Ovary (tissue), 9 donors: ENCODE results near the gene CD38. TPM values are rescaled to one million over a fixed set of nuclear protein-coding genes. Genes with fewer than 3 reads are reported as not detected.

ENCODE experiments used
- DNase-seq, 5 donors: peaks; one replicate each; pipeline ENCODE4 v3.0.0-alpha.2; 2019 to 2020
- H3K27ac ChIP-seq, 2 donors: fragments of 200-600 bp; one replicate each; pipeline versions ENCODE4 v1.5.1 to v1.8.0; 2019 to 2022
- H3K27me3 ChIP-seq: fragments of 200-600 bp; one replicate; pipeline ENCODE4 v1.8.0; 2022
- H3K36me3 ChIP-seq: fragments of 200-600 bp; sonication (generic); one replicate; pipeline ENCODE4 v1.5.1; 2019
- H3K4me1 ChIP-seq: one replicate; pipeline ENCODE4 v1.8.1; 2013; ENCODE audit warnings: mild to moderate bottlenecking, moderate library complexity; ENCODE audit not compliant: insufficient read depth
- H3K4me3 ChIP-seq: fragments of 200-600 bp; sonication (generic); one replicate; pipeline ENCODE4 v1.5.1; 2017
- H3K9me3 ChIP-seq, 2 donors: fragments of 200-600 bp in 1 of 2; sonication (generic) in 1 of 2; one replicate each; pipeline versions ENCODE4 v1.5.1 to v1.8.1; 2013 to 2019; ENCODE audit warnings: mild to moderate bottlenecking in 1 of 2, moderate library complexity in 1 of 2
- EP300 ChIP-seq: sonication (generic); formaldehyde crosslinking; IDR thresholded peaks from one replicate; pipeline ENCODE4 v1.6.1; 2017; ENCODE audit warnings: antibody characterized with exemption
- POLR2A ChIP-seq: fragments of 450-650 bp; IDR thresholded peaks from one replicate; pipeline ENCODE4 v1.6.1; 2017; ENCODE audit warnings: antibody characterized with exemption, mild to moderate bottlenecking, moderate library complexity
- WGBS, 3 donors: extraction: QIAGEN DNeasy Blood & Tissue Kit in 1 of 3; methylation state at CpG; one replicate each; pipeline versions ENCODE4 v1.1.5 to v1.1.7; 2013 to 2017; 5-methylcytosine and 5-hydroxymethylcytosine counted together
- intact Hi-C, 4 donors: fragments of 100-400 bp; cut with DNase I; formaldehyde crosslinking; loops; one replicate each; pipeline versions ENCODE4 v1.11.0 to v1.15.1; 2022 to 2023
- polyA plus RNA-seq, 2 donors: library from polyadenylated mRNA; stranded (reverse); fragments of 200-250 nt in 1 of 2; fragments of 350-450 nt in 1 of 2; fragmentation: Illumina TruSeq in 1 of 2; extraction: RNeasy Lipid Tissue Mini Kit (QIAGEN cat#74804) in 1 of 2; gene quantifications; one replicate each; pipeline ENCODE4 v1.2.3, GENCODE V29; 2013 to 2014
- total RNA-seq, 7 donors: library from RNA; depleted of rRNA in 2 of 7; stranded (reverse); fragments of >200 nt in 2 of 7; fragmentation: NEBNext Ultra II Directional in 3 of 7; extraction: Animal tissue kit (Norgen Biotek cat#: 25700) in 3 of 7; gene quantifications; one replicate each; pipeline versions ENCODE4 v1.1.0 to v1.2.4, GENCODE V29; 2016 to 2023
- TF ChIP-seq, protein P1 (sequence below), 3 donors: fragments of 450-650 bp in 2 of 3; fragments of 200-600 bp in 1 of 3; IDR thresholded peaks; one replicate each; pipeline versions ENCODE4 v1.5.1 to v1.8.0; 2016 to 2022; ENCODE audit warnings: antibody characterized with exemption in 3 of 3, mild to moderate bottlenecking in 1 of 3
- donor health status: DM: no; HTN: no; CAD: no; lungs with moderate emphysema.
- donor health status: DM: no; HTN: no; CAD: no.
- donor health status: Bipolar disorder and iron deficiency.
- donor health status: DM: yes; HTN: yes; CAD: no.
- donor health status: DM: no; HTN: no; CAD: no.
- donor health status: DM: yes; HTN: yes; CAD: no.

CD38 gene
- total and polyA plus RNA-seq, 9 donors, result 0.23 to 9.5 (median 0.97) TPM

DNA sequence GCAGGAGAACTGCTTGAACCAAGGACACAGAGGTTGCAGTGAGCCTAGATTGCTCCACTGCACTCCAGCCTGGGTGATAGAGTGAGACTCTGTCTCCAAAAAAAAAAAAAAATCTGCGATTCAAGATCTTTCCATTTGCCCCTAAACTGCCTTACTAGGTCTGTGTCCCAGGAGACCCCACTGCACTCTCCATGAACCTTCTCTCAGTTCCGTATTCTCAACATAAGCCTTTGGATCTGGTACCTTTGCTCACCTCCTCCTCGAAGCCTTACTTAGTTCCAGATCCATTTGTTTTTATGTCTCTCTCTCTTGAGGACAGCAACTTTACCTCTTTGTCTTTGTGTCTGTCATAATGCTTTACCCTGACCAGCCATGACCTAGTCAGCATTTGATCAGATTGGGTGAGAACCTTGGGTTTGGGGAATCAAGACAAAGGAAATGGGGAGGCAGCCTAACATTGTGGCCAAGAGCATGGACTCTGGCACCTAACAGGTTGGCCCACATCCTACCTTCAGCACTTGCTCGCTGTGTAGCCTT, 41.5 kb upstream of the CD38 start:
- WGBS, 3 donors, result 72 to 83% (median 73%) methylated on average over 4 of the region's 4 CpGs
- intact Hi-C loops, result no loop called here
- H3K9me3 ChIP-seq, result no peaks in the 10 kb centered on the region

DNA sequence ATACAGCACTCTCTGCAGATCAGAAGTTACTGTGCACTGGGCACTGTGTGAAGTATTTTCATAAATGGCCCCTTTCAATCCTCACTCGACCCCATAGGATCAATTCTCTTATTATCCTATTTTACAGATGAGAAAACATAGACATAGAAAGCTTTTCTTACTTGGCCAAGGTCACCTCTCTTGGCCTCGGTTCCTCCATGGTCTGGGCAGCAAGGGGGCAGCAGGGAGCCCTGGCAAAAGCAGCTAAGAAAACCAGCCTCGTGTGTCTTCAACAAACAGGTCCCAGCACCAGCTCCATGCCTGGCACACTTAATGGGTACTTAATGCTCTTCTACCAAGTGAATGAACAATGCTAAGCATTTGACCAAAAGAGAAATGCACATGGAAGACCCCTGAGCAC, 40.9 kb upstream of the CD38 start:
- TF ChIP-seq, protein P1, sequence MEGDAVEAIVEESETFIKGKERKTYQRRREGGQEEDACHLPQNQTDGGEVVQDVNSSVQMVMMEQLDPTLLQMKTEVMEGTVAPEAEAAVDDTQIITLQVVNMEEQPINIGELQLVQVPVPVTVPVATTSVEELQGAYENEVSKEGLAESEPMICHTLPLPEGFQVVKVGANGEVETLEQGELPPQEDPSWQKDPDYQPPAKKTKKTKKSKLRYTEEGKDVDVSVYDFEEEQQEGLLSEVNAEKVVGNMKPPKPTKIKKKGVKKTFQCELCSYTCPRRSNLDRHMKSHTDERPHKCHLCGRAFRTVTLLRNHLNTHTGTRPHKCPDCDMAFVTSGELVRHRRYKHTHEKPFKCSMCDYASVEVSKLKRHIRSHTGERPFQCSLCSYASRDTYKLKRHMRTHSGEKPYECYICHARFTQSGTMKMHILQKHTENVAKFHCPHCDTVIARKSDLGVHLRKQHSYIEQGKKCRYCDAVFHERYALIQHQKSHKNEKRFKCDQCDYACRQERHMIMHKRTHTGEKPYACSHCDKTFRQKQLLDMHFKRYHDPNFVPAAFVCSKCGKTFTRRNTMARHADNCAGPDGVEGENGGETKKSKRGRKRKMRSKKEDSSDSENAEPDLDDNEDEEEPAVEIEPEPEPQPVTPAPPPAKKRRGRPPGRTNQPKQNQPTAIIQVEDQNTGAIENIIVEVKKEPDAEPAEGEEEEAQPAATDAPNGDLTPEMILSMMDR (IDR thresholded peaks at IDR 0.05), result no peak
- TF ChIP-seq EP300 (no peak), POLR2A (no peak)
- intact Hi-C loops, result no loop called here
- Histone ChIP-seq H3K27ac (no peak overlapping the region), H3K36me3 (no peaks in the 10 kb centered on the region), H3K27me3 (no peaks in the 10 kb centered on the region), H3K4me1 (no peaks in the 10 kb centered on the region), H3K4me3 (no peak overlapping the region), H3K9me3 (no peaks in the 10 kb centered on the region)
- 63 to 71% (median 67%) methylated on average over 3 of the region's 3 CpGs for WGBS, 3 donors
- DNase-seq, result no peak

More for the DNA sequence above, 41.5 kb upstream of the CD38 start:
- Histone ChIP-seq H3K27me3 (no peaks in the 10 kb centered on the region), H3K4me1 (no peaks in the 10 kb centered on the region), H3K4me3 (no peak overlapping the region), H3K27ac (no peak overlapping the region), H3K36me3 (no peaks in the 10 kb centered on the region)
- no peak for DNase-seq
- no peak for TF ChIP-seq POLR2A
- TF ChIP-seq EP300, result no peak
- TF ChIP-seq, protein P1 (IDR thresholded peaks at IDR 0.05), result no peak

DNA sequence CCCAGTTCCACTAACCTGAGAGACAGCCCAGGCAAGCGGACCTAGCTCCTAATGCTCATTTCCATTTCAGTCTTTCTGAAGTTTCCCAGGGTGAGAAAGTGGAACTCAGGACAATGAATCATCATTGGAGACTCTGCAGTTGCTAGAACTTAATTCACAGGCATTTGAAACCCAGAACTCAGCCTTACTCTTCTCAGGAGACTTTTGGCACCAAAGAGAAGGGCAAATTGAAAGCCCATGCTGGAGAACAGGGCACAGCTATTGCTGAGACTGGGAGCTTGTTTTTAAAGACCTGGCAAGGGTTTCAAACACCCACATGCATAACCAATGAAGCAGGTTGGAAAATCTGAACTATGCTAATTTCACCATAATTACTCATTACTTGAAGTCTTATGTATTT, 39.3 kb upstream of the CD38 start:
- TF ChIP-seq, protein P1 (IDR thresholded peaks at IDR 0.05), result no peak
- no peak for TF ChIP-seq EP300
- no peak for TF ChIP-seq POLR2A
- Histone ChIP-seq H3K27ac (no peak overlapping the region), H3K4me3 (no peak overlapping the region), H3K27me3 (no peaks in the 10 kb centered on the region), H3K4me1 (no peaks in the 10 kb centered on the region), H3K36me3 (no peaks in the 10 kb centered on the region), H3K9me3 (no peaks in the 10 kb centered on the region)
- WGBS, 3 donors, result 83 to 93% (median 90%) methylated on average over 1 of the region's 1 CpG
- intact Hi-C loops, result no loop called here
- DNase-seq, result no peak

DNA sequence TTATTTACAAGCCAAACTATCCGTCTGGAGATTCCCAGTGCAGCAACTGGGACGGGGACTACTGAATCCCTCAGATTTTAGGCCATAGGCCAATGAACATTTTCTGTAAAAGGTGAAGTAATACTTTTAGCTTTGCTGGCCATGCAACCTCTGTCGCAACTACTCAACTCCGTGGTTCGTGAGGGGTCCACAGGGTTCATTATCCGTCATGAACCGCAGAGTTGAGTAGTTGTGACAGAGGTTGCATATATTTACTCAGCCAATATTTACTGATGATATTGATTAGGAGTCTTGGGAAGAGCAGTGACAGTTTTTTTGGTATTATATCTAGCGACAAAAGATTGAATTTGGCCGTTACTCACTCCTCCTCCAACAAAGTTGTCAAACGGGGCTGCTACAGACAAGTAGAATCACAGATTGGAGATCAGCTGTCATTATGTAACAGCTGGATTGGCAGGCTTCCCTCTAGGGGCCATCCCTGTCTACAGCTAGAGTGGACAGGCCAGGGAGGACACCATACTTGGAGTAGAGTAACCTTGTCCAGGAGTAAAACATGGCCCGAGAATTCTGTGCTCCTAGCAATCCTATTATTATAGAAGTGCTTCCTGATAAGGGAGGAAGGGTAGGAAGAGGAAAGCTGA, 37.2 kb upstream of the CD38 start:
- Histone ChIP-seq H3K4me3 (no peak overlapping the region), H3K36me3 (no peaks in the 10 kb centered on the region), H3K27ac (no peak overlapping the region), H3K4me1 (no peaks in the 10 kb centered on the region), H3K9me3 (no peaks in the 10 kb centered on the region), H3K27me3 (no peaks in the 10 kb centered on the region)
- 65 to 83% (median 81%) methylated on average over 11 of the region's 11 CpGs for WGBS, 3 donors
- intact Hi-C loops, result no loop called here
- no peak for DNase-seq
- TF ChIP-seq, protein P1 (IDR thresholded peaks at IDR 0.05), result no peak
- no peak for TF ChIP-seq EP300
- TF ChIP-seq POLR2A, result no peak
